WTC11 (cell line): ENCODE data around the gene ACTG2. TPM values are rescaled to one million over a fixed set of nuclear protein-coding genes. Genes with fewer than 3 reads are reported as not detected.

Experiments used
- ATAC-seq: fragments of 200-7000 bp; cut with Tn5 transposase; 2 replicates; pipeline ENCODE4 v1.10.0; 2021; ENCODE audit warnings: mild to moderate bottlenecking, moderate library complexity
- CTCF ChIA-PET: fragments of 300-600 bp; sonication (Branson Sonifier 250); formaldehyde crosslinking; loops from one replicate; lab custom pipeline; 2021; ENCODE audit warnings: antibody characterized with exemption; lab: Charles Lee
- POLR2A ChIA-PET: fragments of 350-600 bp; sonication (Branson Sonifier 250); formaldehyde crosslinking; loops from one replicate; lab custom pipeline; 2021; ENCODE audit warnings: antibody characterized with exemption; lab: Charles Lee
- DNase-seq: peaks from one replicate; pipeline ENCODE4 v3.0.0; 2021; ENCODE audit warnings: low spot score
- H3K27ac Mint-ChIP-seq: 2 replicates; pipeline ENCODE4 v1.8.0; 2021; ENCODE audit warnings: mixed read lengths
- H3K27me3 Mint-ChIP-seq: 2 replicates; pipeline ENCODE4 v1.8.0; 2021; ENCODE audit warnings: low read depth, mild to moderate bottlenecking, moderate library complexity, mixed read lengths
- H3K36me3 Mint-ChIP-seq: 2 replicates; pipeline ENCODE4 v1.8.0; 2021; ENCODE audit warnings: mixed read lengths
- H3K4me1 Mint-ChIP-seq: 2 replicates; pipeline ENCODE4 v1.8.0; 2022; ENCODE audit warnings: mixed read lengths
- H3K4me3 Mint-ChIP-seq: 2 replicates; pipeline ENCODE4 v1.8.0; 2021; ENCODE audit warnings: mild to moderate bottlenecking, moderate library complexity, mixed read lengths
- H3K9me3 Mint-ChIP-seq: 2 replicates; pipeline ENCODE4 v1.8.0; 2021; ENCODE audit warnings: mixed read lengths
- ATF1 ChIP-seq: sonication (generic); formaldehyde crosslinking; IDR thresholded peaks from 2 replicates; pipeline ENCODE4 v1.8.1; 2023; ENCODE audit warnings: mild to moderate bottlenecking, moderate library complexity, missing genetic modification reagents
- EMX1 ChIP-seq: fragments of 250-450 bp; sonication (Bioruptor Pico); IDR thresholded peaks from 2 replicates; pipeline ENCODE4 v1.8.0; 2021; ENCODE audit warnings: mild to moderate bottlenecking
- ETV6 ChIP-seq: sonication (generic); formaldehyde crosslinking; IDR thresholded peaks from 2 replicates; pipeline ENCODE4 v1.8.1; 2022; ENCODE audit warnings: mild to moderate bottlenecking, missing genetic modification reagents
- GABPB1 ChIP-seq: sonication (generic); formaldehyde crosslinking; IDR thresholded peaks from 2 replicates; pipeline ENCODE4 v1.8.1; 2023; ENCODE audit warnings: mild to moderate bottlenecking, missing genetic modification reagents
- IRF1 ChIP-seq: sonication (generic); formaldehyde crosslinking; IDR thresholded peaks from 2 replicates; pipeline ENCODE4 v1.8.0; 2023; ENCODE audit warnings: missing genetic modification reagents
- MAX ChIP-seq: sonication (generic); formaldehyde crosslinking; IDR thresholded peaks from 2 replicates; pipeline ENCODE4 v1.8.0; 2022; ENCODE audit warnings: mild to moderate bottlenecking, missing genetic modification reagents
- MYBL2 ChIP-seq: sonication (generic); formaldehyde crosslinking; IDR thresholded peaks from 2 replicates; pipeline ENCODE4 v1.8.1; 2023; ENCODE audit warnings: mild to moderate bottlenecking, moderate library complexity, missing genetic modification reagents
- RELA ChIP-seq: sonication (generic); formaldehyde crosslinking; IDR thresholded peaks from 2 replicates; pipeline ENCODE4 v1.8.1; 2022; ENCODE audit warnings: missing genetic modification reagents, mild to moderate bottlenecking, borderline replicate concordance
- SMAD3 ChIP-seq: sonication (generic); formaldehyde crosslinking; IDR thresholded peaks from 2 replicates; pipeline ENCODE4 v1.8.0; 2022; ENCODE audit warnings: missing genetic modification reagents, mild to moderate bottlenecking, borderline replicate concordance
- SOX15 ChIP-seq: fragments of 250-450 bp; sonication (Bioruptor Pico); IDR thresholded peaks from 2 replicates; pipeline ENCODE4 v1.9.0; 2021; ENCODE audit warnings: mild to moderate bottlenecking
- TEAD4 ChIP-seq: sonication (generic); formaldehyde crosslinking; IDR thresholded peaks from 2 replicates; pipeline ENCODE4 v1.8.0; 2022; ENCODE audit warnings: mild to moderate bottlenecking, missing genetic modification reagents
- ZBTB21 ChIP-seq: sonication (generic); formaldehyde crosslinking; IDR thresholded peaks from 2 replicates; pipeline ENCODE4 v1.8.1; 2023; ENCODE audit warnings: mild to moderate bottlenecking, missing genetic modification reagents, borderline replicate concordance
- ZBTB43 ChIP-seq: sonication (generic); formaldehyde crosslinking; IDR thresholded peaks from 2 replicates; pipeline ENCODE4 v1.8.1; 2023; ENCODE audit warnings: mild to moderate bottlenecking, missing genetic modification reagents
- total RNA-seq: library from RNA; stranded (reverse); gene quantifications from 3 replicates; pipeline ENCODE4 v1.2.3, GENCODE V29; 2021
- TF ChIP-seq, protein P1 (sequence below): sonication (generic); formaldehyde crosslinking; IDR thresholded peaks from 2 replicates; pipeline ENCODE4 v1.8.1; 2023; ENCODE audit warnings: mild to moderate bottlenecking, moderate library complexity, missing genetic modification reagents
- TF ChIP-seq, protein P2 (sequence below): sonication (generic); formaldehyde crosslinking; IDR thresholded peaks from 2 replicates; pipeline ENCODE4 v1.8.1; 2023; ENCODE audit warnings: mild to moderate bottlenecking, missing genetic modification reagents, moderate library complexity
- TF ChIP-seq, protein P3 (sequence below): sonication (generic); formaldehyde crosslinking; conservative IDR thresholded peaks from 2 replicates; pipeline ENCODE4 v1.8.1; 2023; ENCODE audit warnings: mild to moderate bottlenecking, low read depth, missing genetic modification reagents, moderate library complexity

ACTG2 gene
- total RNA-seq, 1 experiment from 2014 or later: 2.7 TPM

GRCh38 chr2:73937899-73938298 lies 45.1 kb downstream of the ACTG2 start:
- TF ChIP-seq ZBTB43 (no peak), EMX1 (no peak), GABPB1 (CRISPR knock-in tag) (no peak), SMAD3 (CRISPR knock-in tag) (no peak), SOX15 (CRISPR knock-in tag) (no peak), TEAD4 (no peak), ZBTB21 (CRISPR knock-in tag) (no peak)
- TF ChIP-seq, protein P1, sequence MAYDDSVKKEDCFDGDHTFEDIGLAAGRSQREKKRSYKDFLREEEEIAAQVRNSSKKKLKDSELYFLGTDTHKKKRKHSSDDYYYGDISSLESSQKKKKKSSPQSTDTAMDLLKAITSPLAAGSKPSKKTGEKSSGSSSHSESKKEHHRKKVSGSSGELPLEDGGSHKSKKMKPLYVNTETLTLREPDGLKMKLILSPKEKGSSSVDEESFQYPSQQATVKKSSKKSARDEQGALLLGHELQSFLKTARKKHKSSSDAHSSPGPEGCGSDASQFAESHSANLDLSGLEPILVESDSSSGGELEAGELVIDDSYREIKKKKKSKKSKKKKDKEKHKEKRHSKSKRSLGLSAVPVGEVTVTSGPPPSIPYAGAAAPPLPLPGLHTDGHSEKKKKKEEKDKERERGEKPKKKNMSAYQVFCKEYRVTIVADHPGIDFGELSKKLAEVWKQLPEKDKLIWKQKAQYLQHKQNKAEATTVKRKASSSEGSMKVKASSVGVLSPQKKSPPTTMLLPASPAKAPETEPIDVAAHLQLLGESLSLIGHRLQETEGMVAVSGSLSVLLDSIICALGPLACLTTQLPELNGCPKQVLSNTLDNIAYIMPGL (CRISPR knock-in tag): no peak
- TF ChIP-seq, protein P2, sequence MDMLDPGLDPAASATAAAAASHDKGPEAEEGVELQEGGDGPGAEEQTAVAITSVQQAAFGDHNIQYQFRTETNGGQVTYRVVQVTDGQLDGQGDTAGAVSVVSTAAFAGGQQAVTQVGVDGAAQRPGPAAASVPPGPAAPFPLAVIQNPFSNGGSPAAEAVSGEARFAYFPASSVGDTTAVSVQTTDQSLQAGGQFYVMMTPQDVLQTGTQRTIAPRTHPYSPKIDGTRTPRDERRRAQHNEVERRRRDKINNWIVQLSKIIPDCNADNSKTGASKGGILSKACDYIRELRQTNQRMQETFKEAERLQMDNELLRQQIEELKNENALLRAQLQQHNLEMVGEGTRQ (CRISPR knock-in tag): no peak
- Mint-ChIP-seq H3K27ac (peak overlapping the region; percentile 17; the same call in 1 of the 2 replicates), H3K4me3 (no peak overlapping the region), H3K9me3 (no peaks in the 10 kb centered on the region), H3K27me3 (no peaks in the 10 kb centered on the region), H3K36me3 (peaks cover 15% of the 10 kb centered on the region), H3K4me1 (peaks cover 4% of the 10 kb centered on the region; the same call in 1 of the 2 replicates)
- POLR2A ChIA-PET: interaction anchor here (0.5 kb wide), 1 partner anchor 792 kb away, joined by 3 read pairs; no protein-coding TSS in a partner anchor
- DNase-seq (no peak), ATAC-seq (no peak)
- CTCF ChIA-PET: interaction anchor here (2.2 kb wide), 1 partner anchor 17 kb away, joined by 7 read pairs; no protein-coding TSS in a partner anchor

- ATAC-seq (no peak), DNase-seq (no peak)
- CTCF ChIA-PET: interaction anchor here (0.6 to 1.4 kb wide), 4 partner anchors 182 to 396 kb away, joined by 3 read pairs; no protein-coding TSS in a partner anchor
- no peaks in the 10 kb centered on the region for H3K27me3 Mint-ChIP-seq
- no peak for TF ChIP-seq MYBL2 (CRISPR knock-in tag)
- no peak for TF ChIP-seq ETV6
- TF ChIP-seq TEAD4: no peak
- TF ChIP-seq IRF1 (CRISPR knock-in tag): no peak
- TF ChIP-seq MAX (CRISPR knock-in tag): no peak
- no peak for TF ChIP-seq ATF1 (CRISPR knock-in tag)
- no peak for TF ChIP-seq RELA (CRISPR knock-in tag)
- TF ChIP-seq, protein P3, sequence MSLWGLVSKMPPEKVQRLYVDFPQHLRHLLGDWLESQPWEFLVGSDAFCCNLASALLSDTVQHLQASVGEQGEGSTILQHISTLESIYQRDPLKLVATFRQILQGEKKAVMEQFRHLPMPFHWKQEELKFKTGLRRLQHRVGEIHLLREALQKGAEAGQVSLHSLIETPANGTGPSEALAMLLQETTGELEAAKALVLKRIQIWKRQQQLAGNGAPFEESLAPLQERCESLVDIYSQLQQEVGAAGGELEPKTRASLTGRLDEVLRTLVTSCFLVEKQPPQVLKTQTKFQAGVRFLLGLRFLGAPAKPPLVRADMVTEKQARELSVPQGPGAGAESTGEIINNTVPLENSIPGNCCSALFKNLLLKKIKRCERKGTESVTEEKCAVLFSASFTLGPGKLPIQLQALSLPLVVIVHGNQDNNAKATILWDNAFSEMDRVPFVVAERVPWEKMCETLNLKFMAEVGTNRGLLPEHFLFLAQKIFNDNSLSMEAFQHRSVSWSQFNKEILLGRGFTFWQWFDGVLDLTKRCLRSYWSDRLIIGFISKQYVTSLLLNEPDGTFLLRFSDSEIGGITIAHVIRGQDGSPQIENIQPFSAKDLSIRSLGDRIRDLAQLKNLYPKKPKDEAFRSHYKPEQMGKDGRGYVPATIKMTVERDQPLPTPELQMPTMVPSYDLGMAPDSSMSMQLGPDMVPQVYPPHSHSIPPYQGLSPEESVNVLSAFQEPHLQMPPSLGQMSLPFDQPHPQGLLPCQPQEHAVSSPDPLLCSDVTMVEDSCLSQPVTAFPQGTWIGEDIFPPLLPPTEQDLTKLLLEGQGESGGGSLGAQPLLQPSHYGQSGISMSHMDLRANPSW: no peak
- TF ChIP-seq, all 79 proteins: peak for 0
- H3K36me3 Mint-ChIP-seq: peaks cover 10% of the 10 kb centered on the region
- H3K4me1 Mint-ChIP-seq: peaks cover 4% of the 10 kb centered on the region; the same call in 1 of the 2 replicates
- POLR2A ChIA-PET: no interaction called here
- H3K27ac Mint-ChIP-seq: peak overlapping the region; percentile 46; the same call in 1 of the 2 replicates
- no peaks in the 10 kb centered on the region for H3K9me3 Mint-ChIP-seq
- no peak overlapping the region for H3K4me3 Mint-ChIP-seq
Observed at GRCh38 chr2:73938718-73939352, 46.0 kb downstream of the ACTG2 start.
